OCI-LY7 (cell line): ENCODE results near the gene TEAD2.

Source experiments
- CTCF ChIP-seq: fragments of 200-600 bp; sonication (generic); conservative IDR thresholded peaks from 2 replicates; pipeline ENCODE4 v1.5.1; 2014; ENCODE audit warnings: mild to moderate bottlenecking, antibody characterized with exemption, low read length, moderate library complexity, mixed read lengths
- EZH2phosphoT487 ChIP-seq: fragments of 200-600 bp; sonication (generic); IDR thresholded peaks from 2 replicates; pipeline ENCODE4 v1.6.1; 2018; ENCODE audit warnings: low read depth, borderline replicate concordance, mild to moderate bottlenecking, mixed run types, antibody characterized with exemption, low read length, moderate library complexity, mixed read lengths

- TF ChIP-seq CTCF (no peak), EZH2phosphoT487 (no peak)
Observed at GRCh38 chr19:49364083-49364737, 2.0 kb upstream of the TEAD2 start.
